ENCODE measurements around the gene SNX3.

- TF ChIP-seq CTCF (conservative IDR thresholded peaks at IDR 0.05; ENCODE audit: low read length) (no peak), EZH2phosphoT487 (IDR thresholded peaks at IDR 0.05; ENCODE audit: borderline replicate concordance, low read depth, low read length) (no peak)
Observed at GRCh38 chr6:108277295-108277694, 16.5 kb upstream of the SNX3 start.
